ENCODE measurements around the gene SYNE4. TPM values are rescaled to one million over a fixed set of nuclear protein-coding genes. Genes with fewer than 3 reads are reported as not detected.
A peak's percentile ranks its signal among the peaks of the same experiment; 100 is the strongest.

Gene SYNE4
- total and polyA plus RNA-seq, 9 of the 15 experiments (the other 6 are each of a cell fraction or from before 2014, with no cell fraction given) = 0.03 to 0.65 (median 0.29) TPM

DNA sequence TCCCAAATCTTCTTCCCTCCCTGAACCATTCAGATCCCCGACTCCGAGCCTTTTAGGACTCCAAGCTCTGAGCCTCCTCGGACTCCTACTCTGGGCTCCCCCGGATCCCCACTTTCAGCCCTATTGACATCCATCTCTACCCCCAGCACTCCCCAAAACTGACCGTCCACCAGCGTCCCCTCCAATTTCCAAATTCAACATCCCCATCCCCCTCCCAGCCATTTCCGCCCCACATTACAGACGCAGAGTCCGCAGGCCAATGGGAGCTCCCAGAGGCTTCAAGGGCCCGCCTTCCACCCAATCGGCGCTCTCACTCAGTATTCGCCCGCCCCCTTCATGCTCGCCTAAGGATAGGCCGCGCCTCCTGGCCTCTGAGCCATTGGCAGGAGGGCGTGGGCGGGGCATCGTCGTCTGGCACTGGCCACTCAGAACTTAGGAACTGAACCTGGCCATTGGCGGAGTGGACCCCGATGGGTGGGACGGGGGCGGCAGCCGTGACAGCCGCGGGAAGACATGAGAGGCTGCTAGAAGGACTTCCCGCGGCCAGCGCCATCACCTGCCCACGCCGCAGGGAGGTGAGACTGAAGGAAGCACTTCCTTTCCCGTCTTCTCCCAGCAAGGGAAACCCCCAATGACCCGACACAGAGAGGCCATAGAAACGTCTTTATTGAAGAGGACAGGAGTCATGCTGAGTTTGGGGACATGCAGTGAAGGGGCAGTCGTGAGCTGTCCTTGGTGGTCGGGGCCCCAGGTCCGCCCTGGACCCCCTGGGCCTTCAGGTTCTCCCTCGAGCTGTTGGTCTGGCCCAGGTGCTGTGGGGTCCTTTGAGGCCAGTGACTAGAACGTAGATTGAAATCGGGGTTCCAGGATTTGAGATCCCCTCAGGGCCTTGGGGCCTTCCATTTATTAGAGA lies 5.7 kb upstream of the SYNE4 start, which contains the start of gene ALKBH6 (continued):
- TF ChIP-seq, protein P1, sequence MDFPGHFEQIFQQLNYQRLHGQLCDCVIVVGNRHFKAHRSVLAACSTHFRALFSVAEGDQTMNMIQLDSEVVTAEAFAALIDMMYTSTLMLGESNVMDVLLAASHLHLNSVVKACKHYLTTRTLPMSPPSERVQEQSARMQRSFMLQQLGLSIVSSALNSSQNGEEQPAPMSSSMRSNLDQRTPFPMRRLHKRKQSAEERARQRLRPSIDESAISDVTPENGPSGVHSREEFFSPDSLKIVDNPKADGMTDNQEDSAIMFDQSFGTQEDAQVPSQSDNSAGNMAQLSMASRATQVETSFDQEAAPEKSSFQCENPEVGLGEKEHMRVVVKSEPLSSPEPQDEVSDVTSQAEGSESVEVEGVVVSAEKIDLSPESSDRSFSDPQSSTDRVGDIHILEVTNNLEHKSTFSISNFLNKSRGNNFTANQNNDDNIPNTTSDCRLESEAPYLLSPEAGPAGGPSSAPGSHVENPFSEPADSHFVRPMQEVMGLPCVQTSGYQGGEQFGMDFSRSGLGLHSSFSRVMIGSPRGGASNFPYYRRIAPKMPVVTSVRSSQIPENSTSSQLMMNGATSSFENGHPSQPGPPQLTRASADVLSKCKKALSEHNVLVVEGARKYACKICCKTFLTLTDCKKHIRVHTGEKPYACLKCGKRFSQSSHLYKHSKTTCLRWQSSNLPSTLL (IDR thresholded peaks at IDR 0.05) = no peak
- no peak for TF ChIP-seq ZNF644 (tag; IDR thresholded peaks at IDR 0.05; ENCODE audit: low read depth)
- TF ChIP-seq, protein P2, sequence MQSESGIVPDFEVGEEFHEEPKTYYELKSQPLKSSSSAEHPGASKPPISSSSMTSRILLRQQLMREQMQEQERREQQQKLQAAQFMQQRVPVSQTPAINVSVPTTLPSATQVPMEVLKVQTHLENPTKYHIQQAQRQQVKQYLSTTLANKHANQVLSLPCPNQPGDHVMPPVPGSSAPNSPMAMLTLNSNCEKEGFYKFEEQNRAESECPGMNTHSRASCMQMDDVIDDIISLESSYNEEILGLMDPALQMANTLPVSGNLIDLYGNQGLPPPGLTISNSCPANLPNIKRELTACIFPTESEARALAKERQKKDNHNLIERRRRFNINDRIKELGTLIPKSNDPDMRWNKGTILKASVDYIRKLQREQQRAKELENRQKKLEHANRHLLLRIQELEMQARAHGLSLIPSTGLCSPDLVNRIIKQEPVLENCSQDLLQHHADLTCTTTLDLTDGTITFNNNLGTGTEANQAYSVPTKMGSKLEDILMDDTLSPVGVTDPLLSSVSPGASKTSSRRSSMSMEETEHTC (IDR thresholded peaks at IDR 0.05) = no peak
- TF ChIP-seq RUNX1 (IDR thresholded peaks at IDR 0.05; ENCODE audit: low read depth) = no peak
- TF ChIP-seq ZBED1 (IDR thresholded peaks at IDR 0.05) = no peak
- no peak for TF ChIP-seq ZNF75A (CRISPR knock-in tag; IDR thresholded peaks at IDR 0.05)
- no peak for TF ChIP-seq SREBF1 (IDR thresholded peaks at IDR 0.05; ENCODE audit: borderline replicate concordance, low read depth, low read length)
- no peak for TF ChIP-seq MAFK (IDR thresholded peaks at IDR 0.05; ENCODE audit: low read length)
- TF ChIP-seq MECOM (CRISPR knock-in tag; IDR thresholded peaks at IDR 0.05) = no peak
- TF ChIP-seq, protein P3, sequence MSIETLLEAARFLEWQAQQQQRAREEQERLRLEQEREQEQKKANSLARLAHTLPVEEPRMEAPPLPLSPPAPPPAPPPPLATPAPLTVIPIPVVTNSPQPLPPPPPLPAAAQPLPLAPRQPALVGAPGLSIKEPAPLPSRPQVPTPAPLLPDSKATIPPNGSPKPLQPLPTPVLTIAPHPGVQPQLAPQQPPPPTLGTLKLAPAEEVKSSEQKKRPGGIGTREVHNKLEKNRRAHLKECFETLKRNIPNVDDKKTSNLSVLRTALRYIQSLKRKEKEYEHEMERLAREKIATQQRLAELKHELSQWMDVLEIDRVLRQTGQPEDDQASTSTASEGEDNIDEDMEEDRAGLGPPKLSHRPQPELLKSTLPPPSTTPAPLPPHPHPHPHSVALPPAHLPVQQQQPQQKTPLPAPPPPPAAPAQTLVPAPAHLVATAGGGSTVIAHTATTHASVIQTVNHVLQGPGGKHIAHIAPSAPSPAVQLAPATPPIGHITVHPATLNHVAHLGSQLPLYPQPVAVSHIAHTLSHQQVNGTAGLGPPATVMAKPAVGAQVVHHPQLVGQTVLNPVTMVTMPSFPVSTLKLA (conservative IDR thresholded peaks at IDR 0.05) = peak; percentile 64 to 79
- TF ChIP-seq KDM2B (CRISPR knock-in tag; IDR thresholded peaks at IDR 0.05) = no peak
- TF ChIP-seq, protein P4, sequence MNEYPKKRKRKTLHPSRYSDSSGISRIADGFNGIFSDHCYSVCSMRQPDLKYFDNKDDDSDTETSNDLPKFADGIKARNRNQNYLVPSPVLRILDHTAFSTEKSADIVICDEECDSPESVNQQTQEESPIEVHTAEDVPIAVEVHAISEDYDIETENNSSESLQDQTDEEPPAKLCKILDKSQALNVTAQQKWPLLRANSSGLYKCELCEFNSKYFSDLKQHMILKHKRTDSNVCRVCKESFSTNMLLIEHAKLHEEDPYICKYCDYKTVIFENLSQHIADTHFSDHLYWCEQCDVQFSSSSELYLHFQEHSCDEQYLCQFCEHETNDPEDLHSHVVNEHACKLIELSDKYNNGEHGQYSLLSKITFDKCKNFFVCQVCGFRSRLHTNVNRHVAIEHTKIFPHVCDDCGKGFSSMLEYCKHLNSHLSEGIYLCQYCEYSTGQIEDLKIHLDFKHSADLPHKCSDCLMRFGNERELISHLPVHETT (CRISPR knock-in tag; conservative IDR thresholded peaks at IDR 0.05 in 1 of 2, IDR thresholded peaks at IDR 0.05 in 1 of 2) = no peak
- TF ChIP-seq, protein P5, sequence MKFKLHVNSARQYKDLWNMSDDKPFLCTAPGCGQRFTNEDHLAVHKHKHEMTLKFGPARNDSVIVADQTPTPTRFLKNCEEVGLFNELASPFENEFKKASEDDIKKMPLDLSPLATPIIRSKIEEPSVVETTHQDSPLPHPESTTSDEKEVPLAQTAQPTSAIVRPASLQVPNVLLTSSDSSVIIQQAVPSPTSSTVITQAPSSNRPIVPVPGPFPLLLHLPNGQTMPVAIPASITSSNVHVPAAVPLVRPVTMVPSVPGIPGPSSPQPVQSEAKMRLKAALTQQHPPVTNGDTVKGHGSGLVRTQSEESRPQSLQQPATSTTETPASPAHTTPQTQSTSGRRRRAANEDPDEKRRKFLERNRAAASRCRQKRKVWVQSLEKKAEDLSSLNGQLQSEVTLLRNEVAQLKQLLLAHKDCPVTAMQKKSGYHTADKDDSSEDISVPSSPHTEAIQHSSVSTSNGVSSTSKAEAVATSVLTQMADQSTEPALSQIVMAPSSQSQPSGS (CRISPR knock-in tag; IDR thresholded peaks at IDR 0.05) = no peak
- TF ChIP-seq, protein P6, sequence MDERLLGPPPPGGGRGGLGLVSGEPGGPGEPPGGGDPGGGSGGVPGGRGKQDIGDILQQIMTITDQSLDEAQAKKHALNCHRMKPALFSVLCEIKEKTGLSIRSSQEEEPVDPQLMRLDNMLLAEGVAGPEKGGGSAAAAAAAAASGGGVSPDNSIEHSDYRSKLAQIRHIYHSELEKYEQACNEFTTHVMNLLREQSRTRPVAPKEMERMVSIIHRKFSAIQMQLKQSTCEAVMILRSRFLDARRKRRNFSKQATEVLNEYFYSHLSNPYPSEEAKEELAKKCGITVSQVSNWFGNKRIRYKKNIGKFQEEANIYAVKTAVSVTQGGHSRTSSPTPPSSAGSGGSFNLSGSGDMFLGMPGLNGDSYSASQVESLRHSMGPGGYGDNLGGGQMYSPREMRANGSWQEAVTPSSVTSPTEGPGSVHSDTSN (CRISPR knock-in tag; IDR thresholded peaks at IDR 0.05; ENCODE audit: low read depth) = no peak
- TF ChIP-seq, protein P6 (tag; conservative IDR thresholded peaks at IDR 0.05; ENCODE audit: low read depth) = no peak
- no peak for TF ChIP-seq RBM22 (IDR thresholded peaks at IDR 0.05; ENCODE audit: low read depth, low read length, poor library complexity, severe bottlenecking)

Measured in K562 (cell line).